Endothelial cell of umbilical vein (primary cell): ENCODE data around the gene GAK. TPM values are rescaled to one million over a fixed set of nuclear protein-coding genes. Genes with fewer than 3 reads are reported as not detected.

Source experiments
- BruUV-seq: library from RNA; stranded (reverse); fragments of 400-500 nt; replicated peaks from 2 replicates; lab custom pipeline; 2021; lab: Mats Ljungman, UMichigan
- CTCF ChIA-PET: fragments of 300-600, 350-600 bp; sonication (Branson Sonifier 250); formaldehyde crosslinking; loops from one replicate; lab custom pipeline; 2021; ENCODE audit warnings: antibody characterized with exemption, inconsistent platforms; lab: Charles Lee
- POLR2A ChIA-PET: fragments of 300-600, 350-600 bp; sonication (Branson Sonifier 250); formaldehyde crosslinking; loops from one replicate; lab custom pipeline; 2021; ENCODE audit warnings: antibody characterized with exemption, inconsistent platforms; lab: Charles Lee
- DNase-seq: peaks from one replicate; pipeline ENCODE4 v3.0.0-alpha.2; 2011; ENCODE audit warnings: low read depth, low spot score
- FAIRE-seq: peaks from 2 replicates; lab custom pipeline; 2011; peaks lifted over from hg19 to GRCh38; lab: Jason Lieb, UNC
- H2AFZ ChIP-seq: 2 replicates; pipeline ENCODE4 v1.6.0; 2012; ENCODE audit warnings: low read depth, low read length, control low read depth, inconsistent platforms
- H3K27ac ChIP-seq: 2 replicates; pipeline ENCODE4 v1.5.1; 2011; ENCODE audit warnings: low read depth, mild to moderate bottlenecking, control low read depth, low read length, moderate library complexity; ENCODE audit not compliant: insufficient read depth
- H3K27me3 ChIP-seq, 2 experiments: 2 replicates each; pipeline versions ENCODE4 v1.6.0 to v1.6.1; 2011; ENCODE audit warnings: low read length in 2 of 2, mixed read lengths in 1 of 2; ENCODE audit not compliant: control insufficient read depth in 2 of 2, insufficient read depth in 2 of 2
- H3K36me3 ChIP-seq, 2 experiments: 2 replicates in 1 of 2; 3 replicates in 1 of 2; pipeline ENCODE4 v1.5.1; 2011; ENCODE audit warnings: low read length in 2 of 2, mild to moderate bottlenecking in 1 of 2, moderate library complexity in 1 of 2; ENCODE audit not compliant: control insufficient read depth in 2 of 2, insufficient read depth in 2 of 2; ENCODE audit errors: extremely low read depth in 1 of 2
- H3K4me1 ChIP-seq: 3 replicates; pipeline ENCODE4 v1.5.1; 2011; ENCODE audit warnings: mild to moderate bottlenecking, low read length; ENCODE audit not compliant: control insufficient read depth, insufficient read depth; ENCODE audit errors: extremely low read depth
- H3K4me2 ChIP-seq: 2 replicates; pipeline ENCODE4 v1.6.1; 2011; ENCODE audit warnings: low read length, control low read depth, mixed read lengths; ENCODE audit not compliant: insufficient read depth
- H3K4me3 ChIP-seq, 3 experiments: fragments of 200-600 bp in 1 of 3; sonication (generic), shearing (Covaris generic) in 1 of 3; replicated peaks in 1 of 3; 2 replicates each; pipeline ENCODE4 v1.5.1; 2011 to 2016; ENCODE audit warnings: control low read depth in 3 of 3, low read length in 3 of 3, mild to moderate bottlenecking in 2 of 3, inconsistent platforms in 1 of 3, low read depth in 1 of 3, moderate library complexity in 1 of 3; ENCODE audit not compliant: insufficient read depth in 1 of 3
- H3K79me2 ChIP-seq: 2 replicates; pipeline ENCODE4 v1.6.0; 2012; ENCODE audit warnings: low read length, inconsistent platforms; ENCODE audit not compliant: control insufficient read depth, insufficient read depth
- H3K9ac ChIP-seq: replicated peaks from 2 replicates; pipeline ENCODE3; 2011; ENCODE audit warnings: low read length, control low read depth; ENCODE audit not compliant: insufficient read depth; ENCODE audit errors: extremely low read depth
- H3K9me1 ChIP-seq: replicated peaks from 3 replicates; pipeline ENCODE4 v1.6.0; 2011; ENCODE audit warnings: mild to moderate bottlenecking, low read length; ENCODE audit not compliant: control insufficient read depth, insufficient read depth; ENCODE audit errors: extremely low read depth
- H3K9me3 ChIP-seq: replicated peaks from 2 replicates; pipeline ENCODE4 v1.5.1; 2012; ENCODE audit warnings: low read length, inconsistent platforms; ENCODE audit not compliant: control insufficient read depth, insufficient read depth
- H4K20me1 ChIP-seq: replicated peaks from 2 replicates; pipeline ENCODE3; 2011; ENCODE audit warnings: mild to moderate bottlenecking, low read length; ENCODE audit not compliant: control insufficient read depth, insufficient read depth; ENCODE audit errors: extremely low read depth
- EZH2 ChIP-seq: IDR thresholded peaks from 2 replicates; pipeline ENCODE4 v1.6.1; 2012; ENCODE audit warnings: borderline replicate concordance, low read depth, mild to moderate bottlenecking, moderate library complexity, low read length, inconsistent platforms; ENCODE audit not compliant: severe bottlenecking
- FOS ChIP-seq: IDR thresholded peaks from 2 replicates; pipeline ENCODE4 v1.6.1; 2011; ENCODE audit warnings: mild to moderate bottlenecking, low read length, moderate library complexity, borderline replicate concordance; ENCODE audit not compliant: insufficient read depth
- GATA2 ChIP-seq: IDR thresholded peaks from 2 replicates; pipeline ENCODE4 v1.7.0; 2011; ENCODE audit warnings: low read depth, mild to moderate bottlenecking, moderate library complexity, mixed read lengths, low read length; ENCODE audit not compliant: insufficient read length, insufficient read depth
- JUN ChIP-seq: IDR thresholded peaks from 2 replicates; pipeline ENCODE4 v1.6.1; 2011; ENCODE audit warnings: borderline replicate concordance, low read depth; ENCODE audit not compliant: insufficient read length, insufficient read depth
- MYC ChIP-seq: IDR thresholded peaks from one replicate; pipeline ENCODE4 v1.6.1; 2011; ENCODE audit warnings: mild to moderate bottlenecking, low read depth, low read length
- POLR2A ChIP-seq: IDR thresholded peaks from 2 replicates; pipeline ENCODE4 v1.6.1; 2012; ENCODE audit warnings: low read depth, mild to moderate bottlenecking, control low read depth, low read length
- POLR2AphosphoS5 ChIP-seq: IDR thresholded peaks from 2 replicates; pipeline ENCODE4 v1.6.1; 2012; ENCODE audit warnings: low read depth, mild to moderate bottlenecking, control low read depth, low read length, moderate library complexity; ENCODE audit not compliant: insufficient read depth
- dilution Hi-C: fragments of 300-500 bp; cut with MboI; formaldehyde crosslinking; loops from one replicate; pipeline ENCODE4 v1.15.0; 2019; ENCODE audit warnings: low sequenced_read_pairs; ENCODE audit not compliant: extremely low pct_ligation_motif_present
- intact Hi-C: fragments of 100-400 bp; cut with micrococcal nuclease; formaldehyde crosslinking; loops from one replicate; pipeline ENCODE4 v1.10.0; 2022
- polyA plus RNA-seq, 4 experiments: library from polyadenylated mRNA; depleted of rRNA in 3 of 4; stranded (reverse) in 3 of 4; unstranded in 1 of 4; fragments of >200 nt; gene quantifications; 2 replicates each; pipeline versions ENCODE4 v1.2.1 to v1.2.3, GENCODE V29; 2011 to 2012; ENCODE audit warnings: missing spikeins in 1 of 4
- total RNA-seq: library from RNA; stranded (reverse); gene quantifications from 2 replicates; pipeline ENCODE4 v1.2.3, GENCODE V29; 2021
- TF ChIP-seq, protein P1 (sequence below), 2 donors: IDR thresholded peaks; 1 replicate in 1 of 2; 2 replicates in 1 of 2; pipeline ENCODE4 v1.5.1; 2011; ENCODE audit warnings: low read length in 2 of 2, mild to moderate bottlenecking in 2 of 2, moderate library complexity in 2 of 2, control low read depth in 1 of 2, inconsistent platforms in 1 of 2, low read depth in 1 of 2; ENCODE audit not compliant: insufficient read depth in 1 of 2; ENCODE audit errors: extremely low read depth in 1 of 2
- TF ChIP-seq, protein P2 (sequence below): IDR thresholded peaks from 2 replicates; pipeline ENCODE4 v1.6.1; 2011; ENCODE audit not compliant: insufficient read depth, insufficient read length

GAK gene
- total and polyA plus RNA-seq, 2 donors (not counting 3 experiments of a cell fraction or from before 2014, with no cell fraction given): 49.6 to 109 TPM

DNA sequence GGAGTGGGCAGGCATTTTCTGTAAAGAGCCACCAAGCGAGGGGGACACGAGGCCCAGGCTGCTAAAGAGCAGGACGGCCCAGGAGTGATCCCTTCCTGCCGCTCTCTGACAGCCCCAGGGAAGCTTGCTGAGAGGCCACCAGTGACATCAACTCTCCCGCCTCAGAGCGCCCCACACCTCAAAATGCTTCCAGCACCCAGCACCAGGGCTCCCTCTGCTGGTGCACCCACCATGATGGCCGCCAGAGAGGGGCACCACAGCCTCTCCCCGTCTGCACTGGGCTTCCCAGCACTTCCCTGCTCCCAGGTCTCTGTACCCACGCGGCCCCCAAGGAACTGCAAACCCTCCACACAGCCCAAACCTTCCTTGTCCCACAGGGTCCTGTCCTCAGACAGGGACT is 40.4 kb downstream of the GAK start:
- H3K79me2 ChIP-seq: no peaks in the 10 kb centered on the region
- H3K4me3 ChIP-seq: no peak overlapping the region
- FAIRE-seq: no peak
- no TSS peak for BruUV-seq
- dilution Hi-C loops (no loop called here), intact Hi-C loops (no loop called here)
- no peak overlapping the region for H3K4me2 ChIP-seq
- H3K36me3 ChIP-seq: peaks cover 0 to 36% of the 10 kb centered on the region in 2 experiments
- no peaks in the 10 kb centered on the region for H3K27me3 ChIP-seq
- H4K20me1 ChIP-seq: no peaks in the 10 kb centered on the region
- no peak overlapping the region for H3K27ac ChIP-seq
- H2AFZ ChIP-seq: no peak overlapping the region
- no peaks in the 10 kb centered on the region for H3K9me3 ChIP-seq
- DNase-seq: no peak
- ChIA-PET POLR2A (no interaction called here), CTCF (interaction anchor here (1.5 kb wide), 1 partner anchor 10 kb away, joined by 3 read pairs; no protein-coding TSS in a partner anchor)
- H3K9me1 ChIP-seq: no peaks in the 10 kb centered on the region
- H3K4me1 ChIP-seq: no peaks in the 10 kb centered on the region
- TF ChIP-seq, protein P1, sequence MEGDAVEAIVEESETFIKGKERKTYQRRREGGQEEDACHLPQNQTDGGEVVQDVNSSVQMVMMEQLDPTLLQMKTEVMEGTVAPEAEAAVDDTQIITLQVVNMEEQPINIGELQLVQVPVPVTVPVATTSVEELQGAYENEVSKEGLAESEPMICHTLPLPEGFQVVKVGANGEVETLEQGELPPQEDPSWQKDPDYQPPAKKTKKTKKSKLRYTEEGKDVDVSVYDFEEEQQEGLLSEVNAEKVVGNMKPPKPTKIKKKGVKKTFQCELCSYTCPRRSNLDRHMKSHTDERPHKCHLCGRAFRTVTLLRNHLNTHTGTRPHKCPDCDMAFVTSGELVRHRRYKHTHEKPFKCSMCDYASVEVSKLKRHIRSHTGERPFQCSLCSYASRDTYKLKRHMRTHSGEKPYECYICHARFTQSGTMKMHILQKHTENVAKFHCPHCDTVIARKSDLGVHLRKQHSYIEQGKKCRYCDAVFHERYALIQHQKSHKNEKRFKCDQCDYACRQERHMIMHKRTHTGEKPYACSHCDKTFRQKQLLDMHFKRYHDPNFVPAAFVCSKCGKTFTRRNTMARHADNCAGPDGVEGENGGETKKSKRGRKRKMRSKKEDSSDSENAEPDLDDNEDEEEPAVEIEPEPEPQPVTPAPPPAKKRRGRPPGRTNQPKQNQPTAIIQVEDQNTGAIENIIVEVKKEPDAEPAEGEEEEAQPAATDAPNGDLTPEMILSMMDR (IDR thresholded peaks at IDR 0.05; ENCODE audit: extremely low read depth in 1 of 2, insufficient read depth in 1 of 2, low read depth in 1 of 2, low read length in 2 of 2): peak in 1 of 2 donors; percentile 16
- TF ChIP-seq POLR2A: no peak
- no peak overlapping the region for H3K9ac ChIP-seq

DNA sequence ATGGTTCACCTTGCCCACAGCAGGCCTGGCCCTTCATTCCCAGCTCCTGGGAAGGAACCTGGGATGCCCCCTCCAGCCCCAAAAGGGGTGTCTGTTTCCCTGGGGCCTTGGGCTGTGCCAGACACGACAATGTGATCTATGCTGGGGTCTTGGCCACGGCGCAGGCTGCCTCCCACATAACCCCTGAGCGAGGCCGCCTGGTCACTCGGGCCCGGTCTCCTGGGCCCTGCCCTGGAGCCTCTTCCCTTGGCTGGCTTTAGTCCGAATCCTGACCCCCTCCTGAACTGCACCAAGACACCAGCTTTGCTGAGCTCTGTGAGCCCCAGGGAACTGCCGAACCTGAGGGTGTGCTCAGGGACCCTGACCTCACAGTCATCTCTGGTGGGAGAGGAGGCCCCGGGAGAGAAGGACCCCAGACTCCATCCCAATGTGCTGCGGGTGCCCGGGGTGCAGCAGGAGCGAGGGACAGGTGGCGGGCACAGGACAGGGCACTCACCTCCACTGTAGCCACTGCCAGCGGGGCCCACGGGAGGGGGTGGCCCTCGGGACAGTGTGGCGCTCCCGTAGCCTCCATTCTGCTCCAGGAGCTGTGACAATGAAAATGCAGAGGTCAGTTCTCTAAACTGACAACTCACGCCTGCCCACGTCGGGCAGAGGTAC is 42.0 kb downstream of the GAK start:
- FAIRE-seq (no peak), DNase-seq (no peak)
- Histone ChIP-seq H3K9ac (no peak overlapping the region), H3K9me3 (no peaks in the 10 kb centered on the region), H4K20me1 (no peaks in the 10 kb centered on the region), H3K27ac (no peak overlapping the region), H3K4me3 (no peak overlapping the region), H3K36me3 (peaks cover 0 to 32% of the 10 kb centered on the region in 2 experiments), H3K79me2 (no peaks in the 10 kb centered on the region), H3K9me1 (no peaks in the 10 kb centered on the region), H2AFZ (no peak overlapping the region), H3K4me2 (no peak overlapping the region), H3K4me1 (no peaks in the 10 kb centered on the region), H3K27me3 (no peaks in the 10 kb centered on the region)
- TF ChIP-seq EZH2 (no peak), JUN (no peak), GATA2 (no peak), FOS (no peak), MYC (no peak), POLR2A (no peak), POLR2AphosphoS5 (no peak)
- TF ChIP-seq, protein P1 (IDR thresholded peaks at IDR 0.05; ENCODE audit: extremely low read depth in 1 of 2, insufficient read depth in 1 of 2, low read depth in 1 of 2, low read length in 2 of 2): no peak
- TF ChIP-seq, protein P2, sequence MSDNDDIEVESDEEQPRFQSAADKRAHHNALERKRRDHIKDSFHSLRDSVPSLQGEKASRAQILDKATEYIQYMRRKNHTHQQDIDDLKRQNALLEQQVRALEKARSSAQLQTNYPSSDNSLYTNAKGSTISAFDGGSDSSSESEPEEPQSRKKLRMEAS: no peak
- BruUV-seq: no TSS peak
- ChIA-PET CTCF (interaction anchor here (1.1 to 1.3 kb wide), 2 partner anchors 97 to 102 kb away, joined by 3 to 4 read pairs; partner anchors contain the start of gene IDUA), POLR2A (no interaction called here)
- dilution Hi-C loops (no loop called here), intact Hi-C loops (no loop called here)
